ENCODE measurements around the gene ASF1B. TPM values are rescaled to one million over a fixed set of nuclear protein-coding genes. Genes with fewer than 3 reads are reported as not detected.

Gene ASF1B
- total RNA-seq, 4 donors from 2014 or later = 1.9 to 4.5 (median 4.4) TPM; not detected in 1

- TF ChIP-seq POLR2A (IDR thresholded peaks at IDR 0.05) (peak; percentile 52), POLR2AphosphoS5 (IDR thresholded peaks at IDR 0.05) (peak; percentile 35 to 60 (median 59)), EP300 (IDR thresholded peaks at IDR 0.05; ENCODE audit: low read depth) (no peak), CTCF (IDR thresholded peaks at IDR 0.05) (no peak)
- Histone ChIP-seq H3K4me3 (peak overlapping the region; percentile 49 to 92 (median 55)), H3K27ac (peak overlapping the region; percentile 94 to 100 (median 100)), H3K9me3 (no peaks in the 10 kb centered on the region), H3K4me1 (peaks cover 16 to 56% (median 38%) of the 10 kb centered on the region in 4 donors), H3K36me3 (no peaks in the 10 kb centered on the region), H3K27me3 (no peaks in the 10 kb centered on the region)
- 11% methylated on average over 26 of the region's 61 CpGs; no CpG with 5 or more reads in 1 of the 2 donors for WGBS, 2 donors (ENCODE audit: low coverage in 1 of 2)
- intact Hi-C loops (cut with DNase I; ENCODE audit: low total_unique reads) (no loop called here), in situ Hi-C loops (cut with MboI; ENCODE audit: low pct_ligation_motif_present in 1 of 4, low pct_unique_long_range_greater_than_20kb in 1 of 4, low sequenced_read_pairs in 3 of 4) (no loop called here)
- peak; percentile 73 for DNase-seq
These were observed 18.0 kb downstream of the ASF1B start for GRCh38 chr19:14118165-14119051.

- intact Hi-C loops (cut with DNase I; ENCODE audit: low total_unique reads) = no loop called here
- H3K4me3 ChIP-seq = peak within 1 kb of the TSS; percentile 92 to 99 (median 96)
- peak; percentile 99 for DNase-seq
- H3K4me1 ChIP-seq = peaks cover 23 to 63% (median 45%) of the 10 kb centered on the region in 4 donors
- TF ChIP-seq POLR2A (IDR thresholded peaks at IDR 0.05) = no peak
- TF ChIP-seq EP300 (IDR thresholded peaks at IDR 0.05; ENCODE audit: low read depth) = no peak
- peak; percentile 45 to 60 (median 59) for TF ChIP-seq POLR2AphosphoS5 (IDR thresholded peaks at IDR 0.05)
- no peaks in the 10 kb centered on the region for H3K36me3 ChIP-seq
- H3K27ac ChIP-seq = peak within 1 kb of the TSS; percentile 94 to 100 (median 100)
- in situ Hi-C loops (cut with MboI; ENCODE audit: low pct_ligation_motif_present in 1 of 4, low pct_unique_long_range_greater_than_20kb in 1 of 4, low sequenced_read_pairs in 3 of 4) = no loop called here
- no peaks in the 10 kb centered on the region for H3K9me3 ChIP-seq
- 1% methylated on average over 18 of the region's 67 CpGs; no CpG with 5 or more reads in 1 of the 2 donors for WGBS, 2 donors (ENCODE audit: low coverage in 1 of 2)
- no peaks in the 10 kb centered on the region for H3K27me3 ChIP-seq
These were observed 18.7 kb downstream of the ASF1B start, which contains the start of gene PRKACA for GRCh38 chr19:14117668-14118164. Gene PRKACA (minus strand): TSS chr19:14117762. CDS start chr19:14117547, 215 bp downstream.

- peak overlapping the region; percentile 85 to 100 (median 97) for H3K27ac ChIP-seq
- no peaks in the 10 kb centered on the region for H3K9me3 ChIP-seq
- H3K36me3 ChIP-seq = no peaks in the 10 kb centered on the region
- 0 to 1% methylated on average over 4 to 28 of the region's 33 CpGs for WGBS, 2 donors (ENCODE audit: low coverage in 1 of 2)
- in situ Hi-C loops (cut with MboI; ENCODE audit: low pct_ligation_motif_present in 1 of 4, low pct_unique_long_range_greater_than_20kb in 1 of 4, low sequenced_read_pairs in 3 of 4) = no loop called here
- peaks cover 28 to 69% (median 52%) of the 10 kb centered on the region in 4 donors for H3K4me1 ChIP-seq
- no peak for TF ChIP-seq EP300 (IDR thresholded peaks at IDR 0.05; ENCODE audit: low read depth)
- TF ChIP-seq POLR2AphosphoS5 (IDR thresholded peaks at IDR 0.05) = no peak
- TF ChIP-seq POLR2A (IDR thresholded peaks at IDR 0.05) = no peak
- TF ChIP-seq CTCF (IDR thresholded peaks at IDR 0.05) = no peak
- DNase-seq = no peak
- no peaks in the 10 kb centered on the region for H3K27me3 ChIP-seq
- H3K4me3 ChIP-seq = peak overlapping the region; percentile 92 to 99 (median 96)
- intact Hi-C loops (cut with DNase I; ENCODE audit: low total_unique reads) = no loop called here
These were observed 19.3 kb downstream of the ASF1B start for GRCh38 chr19:14116918-14117578.

- in situ Hi-C loops (cut with MboI; ENCODE audit: low pct_ligation_motif_present in 1 of 4, low pct_unique_long_range_greater_than_20kb in 1 of 4, low sequenced_read_pairs in 3 of 4) = no loop called here
- H3K9me3 ChIP-seq = no peaks in the 10 kb centered on the region
- H3K4me1 ChIP-seq = peaks cover 28 to 75% (median 54%) of the 10 kb centered on the region in 4 donors
- peak overlapping the region; percentile 92 to 99 (median 96) for H3K4me3 ChIP-seq
- intact Hi-C loops (cut with DNase I; ENCODE audit: low total_unique reads) = no loop called here
- no peaks in the 10 kb centered on the region for H3K36me3 ChIP-seq
- H3K27ac ChIP-seq = peak overlapping the region; percentile 85 to 100 (median 97)
- DNase-seq = no peak
- no peaks in the 10 kb centered on the region for H3K27me3 ChIP-seq
- no peak for TF ChIP-seq POLR2A (IDR thresholded peaks at IDR 0.05)
- TF ChIP-seq CTCF (IDR thresholded peaks at IDR 0.05) = no peak
- TF ChIP-seq POLR2AphosphoS5 (IDR thresholded peaks at IDR 0.05) = no peak
- TF ChIP-seq EP300 (IDR thresholded peaks at IDR 0.05; ENCODE audit: low read depth) = no peak
- 20% methylated on average over 6 of the region's 6 CpGs; no CpG with 5 or more reads in 1 of the 2 donors for WGBS, 2 donors (ENCODE audit: low coverage in 1 of 2)
These were observed 19.9 kb downstream of the ASF1B start for GRCh38 chr19:14116525-14116917.

Data from transverse colon (tissue), 4 donors.